Parathyroid adenoma (tissue), 2 donors: ENCODE measurements around the gene TTC28.
A peak's percentile ranks its signal among the peaks of the same experiment; 100 is the strongest.

Source experiments
- H2AFZ ChIP-seq: fragments of 300-600 bp; sonication (generic); one replicate; pipeline ENCODE4 v1.7.0; 2017; ENCODE audit warnings: antibody characterized with exemption, mild to moderate bottlenecking
- H3K27ac ChIP-seq: fragments of 300-600 bp; sonication (generic); one replicate; pipeline ENCODE4 v1.7.0; 2017
- H3K27me3 ChIP-seq: fragments of 300-600 bp; sonication (generic); one replicate; pipeline ENCODE4 v1.7.0; 2017; ENCODE audit warnings: low read length; ENCODE audit not compliant: control insufficient read depth, insufficient read depth
- H3K36me3 ChIP-seq: fragments of 300-600 bp; sonication (generic); one replicate; pipeline ENCODE4 v1.7.0; 2017; ENCODE audit warnings: low read length; ENCODE audit not compliant: control insufficient read depth, insufficient read depth
- H3K4me1 ChIP-seq: fragments of 300-600 bp; sonication (generic); one replicate; pipeline ENCODE4 v1.7.0; 2017; ENCODE audit warnings: control low read depth
- H3K4me2 ChIP-seq: fragments of 300-600 bp; sonication (generic); one replicate; pipeline ENCODE4 v1.7.0; 2017; ENCODE audit warnings: low read length
- H3K4me3 ChIP-seq: fragments of 300-600 bp; sonication (generic); one replicate; pipeline ENCODE4 v1.7.0; 2017; ENCODE audit warnings: low read depth, low read length
- H3K79me2 ChIP-seq: fragments of 300-600 bp; sonication (generic); one replicate; pipeline ENCODE4 v1.7.0; 2017; ENCODE audit warnings: control low read depth
- H3K9ac ChIP-seq: fragments of 300-600 bp; sonication (generic); one replicate; pipeline ENCODE4 v1.7.0; 2017; ENCODE audit warnings: mild to moderate bottlenecking
- H3K9me3 ChIP-seq: fragments of 300-600 bp; sonication (generic); one replicate; pipeline ENCODE4 v1.7.0; 2017; ENCODE audit warnings: low read length; ENCODE audit not compliant: control insufficient read depth
- CTCF ChIP-seq: fragments of 300-600 bp; sonication (generic); IDR thresholded peaks from one replicate; pipeline ENCODE4 v1.7.0; 2017; ENCODE audit warnings: antibody characterized with exemption, mild to moderate bottlenecking
- donor health status: primary hyperparathyroidism.

Gene TTC28

GRCh38 chr22:28443526-28443876 is 236.1 kb downstream of the TTC28 start:
- peak overlapping the region; percentile 48 for H2AFZ ChIP-seq
- H3K36me3 ChIP-seq = no peaks in the 10 kb centered on the region
- H3K9me3 ChIP-seq = no peaks in the 10 kb centered on the region
- H3K27ac ChIP-seq = peak overlapping the region; percentile 58
- H3K79me2 ChIP-seq = no peaks in the 10 kb centered on the region
- no peak overlapping the region for H3K9ac ChIP-seq
- peaks cover 3% of the 10 kb centered on the region for H3K4me1 ChIP-seq
- H3K27me3 ChIP-seq = no peaks in the 10 kb centered on the region
- TF ChIP-seq CTCF = no peak
- H3K4me2 ChIP-seq = peak overlapping the region; percentile 86
- H3K4me3 ChIP-seq = peak overlapping the region; percentile 68

DNA sequence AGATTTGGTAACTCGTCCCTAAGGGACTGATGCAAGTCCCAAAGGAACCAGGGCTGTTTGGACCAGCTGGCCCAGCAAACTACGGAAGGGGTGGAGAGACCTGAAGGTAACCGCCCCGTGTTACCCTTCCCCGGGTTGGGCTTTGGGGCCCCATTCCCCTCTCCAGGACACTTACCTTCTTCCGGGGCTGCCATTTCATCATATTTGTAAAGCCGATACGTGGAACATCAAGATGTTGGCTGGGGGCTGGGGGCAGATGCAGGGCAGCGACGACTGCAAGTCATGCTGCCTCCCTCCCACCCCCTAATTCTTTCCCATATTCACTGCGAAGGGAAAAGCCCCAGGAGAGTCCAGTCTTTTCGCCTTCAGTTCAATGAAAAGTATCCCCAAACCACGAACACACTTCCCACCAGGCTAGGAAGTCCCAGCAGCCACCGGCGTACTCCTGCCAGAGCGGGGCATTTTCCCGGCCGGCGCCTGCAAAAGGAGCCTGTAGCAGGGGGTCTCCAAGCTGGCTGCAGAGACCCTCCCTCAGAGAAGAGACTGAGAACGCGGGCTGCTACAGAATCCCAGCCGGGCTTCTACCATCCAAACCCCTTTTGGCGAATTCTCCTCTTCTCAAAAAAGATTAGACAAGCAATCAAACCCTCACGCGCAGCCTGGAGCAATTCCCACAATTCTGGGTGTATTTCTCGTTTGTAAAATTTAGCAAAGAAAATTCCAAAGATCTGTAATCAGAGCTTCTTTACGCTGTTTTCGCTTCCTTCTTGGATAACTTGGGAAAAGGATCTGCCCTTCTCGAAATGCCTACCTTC is 236.7 kb downstream of the TTC28 start:
- peak overlapping the region; percentile 86 for H3K4me2 ChIP-seq
- H3K4me1 ChIP-seq = peaks cover 3% of the 10 kb centered on the region
- TF ChIP-seq CTCF = no peak
- no peak overlapping the region for H3K9ac ChIP-seq
- H3K27me3 ChIP-seq = no peaks in the 10 kb centered on the region
- H3K79me2 ChIP-seq = no peaks in the 10 kb centered on the region
- peak overlapping the region; percentile 58 for H3K27ac ChIP-seq
- H2AFZ ChIP-seq = peak overlapping the region; percentile 48
- H3K36me3 ChIP-seq = no peaks in the 10 kb centered on the region
- no peaks in the 10 kb centered on the region for H3K9me3 ChIP-seq
- H3K4me3 ChIP-seq = peak overlapping the region; percentile 68

- Histone ChIP-seq H3K9ac (no peak overlapping the region), H3K9me3 (no peaks in the 10 kb centered on the region), H3K4me1 (peaks cover 3% of the 10 kb centered on the region), H3K36me3 (no peaks in the 10 kb centered on the region), H3K27ac (peak overlapping the region; percentile 58), H2AFZ (peak overlapping the region; percentile 48), H3K79me2 (no peaks in the 10 kb centered on the region), H3K27me3 (no peaks in the 10 kb centered on the region), H3K4me3 (peak overlapping the region; percentile 68), H3K4me2 (peak overlapping the region; percentile 86)
- peak; percentile 63 for TF ChIP-seq CTCF
Measured at GRCh38 chr22:28442264-28442710, 237.4 kb downstream of the TTC28 start.

- H3K4me3 ChIP-seq = peak overlapping the region; percentile 68
- H3K9ac ChIP-seq = no peak overlapping the region
- H3K27ac ChIP-seq = peak overlapping the region; percentile 58
- H2AFZ ChIP-seq = peak overlapping the region; percentile 48
- H3K4me1 ChIP-seq = peaks cover 3% of the 10 kb centered on the region
- H3K79me2 ChIP-seq = no peaks in the 10 kb centered on the region
- no peaks in the 10 kb centered on the region for H3K27me3 ChIP-seq
- peak overlapping the region; percentile 86 for H3K4me2 ChIP-seq
- no peaks in the 10 kb centered on the region for H3K9me3 ChIP-seq
- no peak for TF ChIP-seq CTCF
- H3K36me3 ChIP-seq = no peaks in the 10 kb centered on the region
Measured at GRCh38 chr22:28441720-28442263, 237.8 kb downstream of the TTC28 start.
